GM12874 (cell line): Measurements from ENCODE around the gene KCTD3.

Experiments
- TF ChIP-seq, protein P1 (sequence below): IDR thresholded peaks from 2 replicates; pipeline ENCODE4 v1.5.1; 2011; ENCODE audit warnings: low read depth, mild to moderate bottlenecking, control low read depth, low read length, moderate library complexity; ENCODE audit not compliant: insufficient read depth

KCTD3 gene

DNA sequence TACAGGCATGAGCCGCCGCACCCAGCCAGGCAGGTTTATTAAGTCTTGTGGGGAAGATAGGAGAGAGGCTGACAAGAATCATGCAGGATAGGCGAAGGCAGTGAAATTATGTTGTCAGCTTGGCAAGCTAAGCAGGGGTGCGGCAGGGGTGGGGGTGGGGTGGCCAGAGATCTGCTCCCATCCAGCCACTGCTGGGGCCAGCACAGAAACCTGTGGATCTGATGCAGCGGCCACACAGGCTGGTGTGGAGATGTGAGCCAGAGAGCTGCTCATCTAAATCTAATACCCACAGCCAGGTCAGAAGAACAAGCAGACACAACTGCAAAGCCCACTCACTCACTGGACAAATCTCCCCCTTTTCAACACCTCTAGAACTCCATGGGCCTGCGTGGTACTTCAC is 68.7 kb downstream of the KCTD3 start:
- TF ChIP-seq, protein P1, sequence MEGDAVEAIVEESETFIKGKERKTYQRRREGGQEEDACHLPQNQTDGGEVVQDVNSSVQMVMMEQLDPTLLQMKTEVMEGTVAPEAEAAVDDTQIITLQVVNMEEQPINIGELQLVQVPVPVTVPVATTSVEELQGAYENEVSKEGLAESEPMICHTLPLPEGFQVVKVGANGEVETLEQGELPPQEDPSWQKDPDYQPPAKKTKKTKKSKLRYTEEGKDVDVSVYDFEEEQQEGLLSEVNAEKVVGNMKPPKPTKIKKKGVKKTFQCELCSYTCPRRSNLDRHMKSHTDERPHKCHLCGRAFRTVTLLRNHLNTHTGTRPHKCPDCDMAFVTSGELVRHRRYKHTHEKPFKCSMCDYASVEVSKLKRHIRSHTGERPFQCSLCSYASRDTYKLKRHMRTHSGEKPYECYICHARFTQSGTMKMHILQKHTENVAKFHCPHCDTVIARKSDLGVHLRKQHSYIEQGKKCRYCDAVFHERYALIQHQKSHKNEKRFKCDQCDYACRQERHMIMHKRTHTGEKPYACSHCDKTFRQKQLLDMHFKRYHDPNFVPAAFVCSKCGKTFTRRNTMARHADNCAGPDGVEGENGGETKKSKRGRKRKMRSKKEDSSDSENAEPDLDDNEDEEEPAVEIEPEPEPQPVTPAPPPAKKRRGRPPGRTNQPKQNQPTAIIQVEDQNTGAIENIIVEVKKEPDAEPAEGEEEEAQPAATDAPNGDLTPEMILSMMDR: no peak

DNA sequence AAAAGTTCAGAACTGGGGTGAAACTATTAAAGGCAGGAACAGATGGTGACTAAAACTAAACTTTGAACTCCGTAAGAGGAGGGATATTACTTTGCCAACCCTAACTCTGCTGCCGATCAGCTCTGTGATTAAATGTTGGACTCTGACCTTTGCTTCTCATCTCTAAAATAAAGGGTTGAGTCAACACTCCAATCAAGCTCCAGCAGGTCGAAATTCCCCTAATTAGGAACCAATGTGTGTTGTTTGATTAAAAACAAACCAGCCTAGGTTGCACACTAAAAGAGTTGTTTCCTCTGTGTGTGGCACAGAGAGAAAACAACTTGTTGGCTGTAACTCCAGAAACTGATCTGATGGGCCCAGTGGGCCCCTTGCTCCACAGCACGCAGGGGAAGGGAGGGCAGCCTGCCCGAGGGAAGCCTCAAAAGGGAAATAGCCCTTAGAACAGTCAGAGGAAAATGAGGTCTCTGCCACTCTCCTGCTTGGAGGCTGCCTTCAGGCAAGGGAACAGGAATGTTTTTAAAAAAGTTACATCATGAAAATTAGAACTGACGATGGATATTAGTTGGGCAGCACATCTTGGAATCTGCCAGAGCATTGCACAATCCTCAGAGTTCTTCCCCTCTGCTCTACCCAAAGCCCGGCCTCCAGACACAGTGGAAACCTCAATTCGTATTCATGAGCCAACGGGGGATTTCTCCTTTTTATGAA is 69.3 kb downstream of the KCTD3 start:
- TF ChIP-seq, protein P1: no peak

DNA sequence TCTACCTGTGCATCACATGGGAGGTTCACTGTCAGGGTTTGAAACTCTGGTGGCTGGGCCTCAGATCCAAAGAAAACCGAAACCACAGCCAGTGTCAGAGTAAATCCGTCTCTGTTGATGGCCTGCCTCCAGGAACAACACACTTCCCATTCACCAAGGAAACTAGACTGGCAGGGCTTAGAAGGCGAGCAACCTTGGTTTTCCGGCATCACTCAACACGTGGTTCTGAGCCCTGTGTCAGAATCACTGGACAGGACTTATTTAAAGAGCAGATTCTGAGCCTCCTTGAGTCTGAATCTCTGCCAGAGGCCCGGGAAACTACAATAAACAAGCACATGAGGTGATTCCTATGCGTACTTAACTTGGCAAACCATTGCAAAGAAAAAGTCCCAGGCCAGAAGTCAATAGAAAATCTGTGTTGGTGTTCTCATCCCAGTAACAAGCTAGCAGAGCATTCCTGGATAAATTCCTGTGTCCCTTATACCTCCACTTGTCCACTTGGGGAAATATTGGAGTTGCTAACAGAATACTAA is 70.0 kb downstream of the KCTD3 start:
- TF ChIP-seq, protein P1: no peak

DNA sequence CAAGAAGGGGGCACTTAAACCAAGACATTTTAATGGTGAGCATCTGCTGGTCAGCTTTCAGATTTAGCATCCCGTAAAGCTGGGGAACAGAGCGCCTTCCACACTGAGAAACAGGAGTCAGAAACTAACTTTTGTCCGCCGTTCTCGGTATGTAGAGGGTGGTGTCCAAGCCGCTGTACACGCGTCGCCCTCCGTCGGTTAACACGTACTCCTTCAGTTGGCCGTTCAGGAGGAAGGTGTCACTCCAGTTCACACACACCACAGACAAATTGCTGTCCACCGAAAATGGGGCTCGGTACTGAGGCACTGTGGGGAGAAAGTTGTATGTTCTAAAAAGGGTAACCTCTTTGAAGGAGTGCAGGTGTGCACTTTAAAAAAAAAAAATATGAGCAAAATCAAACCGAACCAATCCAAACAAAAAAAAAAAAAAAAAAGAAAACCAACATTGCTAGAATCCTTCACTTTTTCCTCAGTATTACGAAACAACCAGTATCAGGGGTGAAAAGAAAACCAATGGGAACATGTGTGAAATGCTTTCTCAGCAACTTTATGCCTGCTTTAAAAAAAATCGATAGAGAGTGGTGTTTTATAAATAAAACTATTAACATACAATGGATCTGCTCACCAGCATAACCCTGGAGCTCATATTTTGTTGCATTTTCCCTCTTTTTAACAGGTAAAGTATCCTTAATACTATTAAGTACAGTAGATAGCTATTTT is 73.5 kb downstream of the KCTD3 start:
- TF ChIP-seq, protein P1: no peak

DNA sequence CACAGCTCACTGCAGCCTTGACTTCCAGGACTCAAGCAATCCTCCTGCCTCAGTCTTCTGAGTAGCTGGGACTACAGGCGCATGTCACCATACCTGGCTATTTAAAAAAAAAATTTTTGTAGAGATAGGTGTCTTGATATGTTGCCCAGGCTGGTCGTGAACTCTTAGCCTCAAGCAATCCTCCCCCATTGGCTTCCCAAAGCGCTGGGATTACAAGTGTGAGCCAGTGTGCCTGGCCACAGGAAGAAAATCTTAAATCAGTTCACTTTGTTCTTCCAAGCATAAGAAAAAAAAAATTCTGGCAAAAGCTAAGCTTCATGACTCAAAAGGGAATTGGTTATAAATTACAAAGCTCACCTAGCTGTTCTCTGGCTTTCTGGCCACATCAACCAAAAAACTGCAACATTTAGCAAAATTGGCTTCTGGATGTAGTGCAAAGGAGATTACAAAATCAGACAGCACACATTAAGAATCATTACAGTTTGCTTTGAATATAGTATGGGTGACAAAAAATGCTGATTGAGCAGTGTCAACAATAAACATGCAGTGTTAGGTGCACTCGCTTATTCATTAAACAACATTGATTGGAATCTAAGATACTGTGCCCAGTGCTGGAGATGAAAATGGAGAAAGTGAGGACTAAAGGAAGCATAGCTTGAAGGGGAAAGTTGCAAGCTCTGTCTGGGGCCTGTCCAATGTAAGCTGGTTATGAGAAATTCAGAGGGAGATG is 76.7 kb downstream of the KCTD3 start:
- TF ChIP-seq, protein P1: no peak

DNA sequence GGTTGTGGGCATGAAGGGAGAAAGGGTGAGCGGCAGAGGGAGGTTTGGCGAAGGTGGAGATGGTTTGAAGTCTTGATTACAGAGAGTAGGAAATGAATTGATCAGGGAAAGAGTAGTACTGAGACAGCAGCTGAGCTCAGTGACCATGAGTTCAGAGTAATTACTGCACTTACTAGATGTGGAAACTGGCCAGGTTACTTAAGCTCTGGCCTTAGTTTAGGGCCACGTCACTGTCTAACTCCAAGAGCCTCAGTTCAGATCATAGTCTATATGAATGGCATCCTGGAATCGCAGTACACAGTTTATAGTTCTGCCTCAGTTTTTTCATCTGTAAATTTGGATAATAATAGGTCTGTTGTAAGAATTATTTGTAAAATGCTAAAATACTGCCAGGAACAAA is 78.1 kb downstream of the KCTD3 start:
- TF ChIP-seq, protein P1: no peak

DNA sequence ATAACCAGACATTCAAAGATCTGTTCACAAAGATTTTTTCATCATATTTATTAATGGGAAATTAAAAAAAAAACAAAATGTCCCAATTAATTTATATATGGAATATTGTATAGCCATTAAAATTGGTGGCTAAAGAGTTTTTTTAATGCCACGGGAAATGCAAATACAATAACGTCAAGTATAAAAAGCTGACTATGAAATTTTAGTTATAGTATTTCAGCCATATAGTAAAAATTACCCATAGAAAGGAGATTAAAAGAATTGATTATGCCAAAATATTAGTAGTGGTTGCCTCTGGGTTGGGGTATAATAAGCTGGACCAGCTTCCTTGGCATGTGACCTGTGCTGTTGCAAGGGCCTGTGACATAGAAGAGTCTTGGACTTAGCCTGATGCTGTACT is 78.8 kb downstream of the KCTD3 start:
- TF ChIP-seq, protein P1: no peak
